Pancreas (tissue), 10 donors: ENCODE measurements around the gene CD4. TPM values are rescaled to one million over a fixed set of nuclear protein-coding genes. Genes with fewer than 3 reads are reported as not detected.

Experiments
- ATAC-seq, 4 donors: fragments of 200-7000 bp; cut with Tn5 transposase; one replicate each; pipeline versions ENCODE4 v1.8.0 to v1.9.1; 2020; ENCODE audit warnings: mild to moderate bottlenecking in 4 of 4, moderate library complexity in 4 of 4
- DNase-seq, 6 donors: peaks; one replicate each; pipeline ENCODE4 v3.0.0-alpha.2; 2020
- FAIRE-seq: peaks from 2 replicates; lab custom pipeline; 2012; peaks lifted over from hg19 to GRCh38; lab: Jason Lieb, UNC
- H3K27ac ChIP-seq, 4 donors: fragments of 200-600 bp; sonication (generic); 1 replicate in 3 of 4; 2 replicates in 1 of 4; pipeline versions ENCODE4 v1.5.0 to v1.8.0; 2020
- H3K27me3 ChIP-seq, 4 donors: fragments of 200-600 bp; one replicate each; pipeline ENCODE4 v1.8.0; 2021
- H3K36me3 ChIP-seq, 3 donors: fragments of 200-600 bp; sonication (generic) in 1 of 3; one replicate each; pipeline versions ENCODE4 v1.5.0 to v1.8.0; 2020 to 2021
- H3K4me1 ChIP-seq, 3 donors: fragments of 200-600 bp; one replicate each; pipeline ENCODE4 v1.8.0; 2021
- H3K4me3 ChIP-seq, 4 donors: fragments of 200-600 bp; sonication (generic) in 2 of 4; one replicate each; pipeline versions ENCODE4 v1.5.0 to v1.8.0; 2020 to 2021
- H3K9me3 ChIP-seq, 4 donors: fragments of 200-600 bp; one replicate each; pipeline ENCODE4 v1.8.0; 2021
- WGBS, 2 donors: extraction: QIAGEN DNeasy Blood & Tissue Kit; methylation state at CpG; one replicate each; pipeline ENCODE4 v1.1.7; 2013; 5-methylcytosine and 5-hydroxymethylcytosine counted together
- intact Hi-C, 3 donors: fragments of 100-400 bp; cut with DNase I; formaldehyde crosslinking; loops; one replicate each; pipeline versions ENCODE4 v1.11.1 to v1.14.2; 2022
- polyA plus RNA-seq, 2 donors: library from polyadenylated mRNA; stranded (reverse); fragments of 200-250 nt; gene quantifications; one replicate each; pipeline ENCODE4 v1.2.3, GENCODE V29; 2013
- total RNA-seq, 6 donors: library from RNA; stranded (reverse); fragmentation: NEBNext Ultra II Directional in 4 of 6; extraction: Animal tissue kit (Norgen Biotek cat#: 25700) in 4 of 6; gene quantifications; one replicate each; pipeline versions ENCODE4 v1.2.1 to v1.2.4, GENCODE V29; 2021 to 2023
- TF ChIP-seq, protein P1 (sequence below), 4 donors: fragments of 200-600 bp; sonication (generic) in 3 of 4; IDR thresholded peaks; one replicate each; pipeline versions ENCODE4 v1.5.0 to v1.8.0; 2021; ENCODE audit warnings: antibody characterized with exemption in 4 of 4
- donor health status: healthy with polysubstance abuse.
- donor health status: DM: no; HTN: no; CAD: no; lungs with moderate emphysema.
- donor health status: DM: no; HTN: no; CAD: no.
- donor health status: control.
- donor health status: control.
- donor health status: Bipolar disorder and iron deficiency.
- donor health status: DM: yes; HTN: yes; CAD: no.
- donor health status: DM: no; HTN: no; CAD: no.
- donor health status: DM: no; HTN: no; CAD: no.
- donor health status: DM: yes; HTN: yes; CAD: no.

The CD4 gene
- total and polyA plus RNA-seq, 8 donors = 1.2 to 19.9 (median 2.1) TPM

DNA sequence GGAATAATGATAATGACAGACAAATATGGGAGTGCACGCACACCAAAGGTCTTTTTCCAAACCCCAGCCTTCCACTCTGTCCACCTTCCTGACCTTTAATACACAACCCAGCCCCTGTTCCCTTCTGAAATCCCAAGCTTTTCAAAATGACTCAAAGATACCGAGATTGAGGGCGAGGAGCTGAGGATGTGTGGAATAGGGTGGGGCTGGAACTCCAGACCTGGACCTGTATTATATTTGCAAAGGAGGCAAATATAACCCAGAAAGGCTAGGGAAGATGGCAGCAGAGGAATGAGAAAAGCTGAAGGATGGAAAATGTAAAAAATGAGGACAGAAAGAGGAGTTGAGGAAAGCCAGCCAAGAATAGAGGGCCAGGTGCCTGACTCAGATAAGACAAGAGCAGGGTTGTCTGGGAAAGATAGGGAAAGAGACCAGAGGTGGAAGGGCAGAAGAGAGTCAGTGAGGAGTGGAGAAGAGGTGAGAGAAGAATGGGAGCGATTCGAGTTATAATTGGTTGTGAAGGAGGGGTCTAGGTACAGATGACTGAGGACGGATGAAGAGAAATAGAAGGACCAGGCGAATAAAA lies 24.2 kb upstream of the CD4 start:
- FAIRE-seq (no peak), ATAC-seq (no peak), DNase-seq (no peak)
- H3K27ac ChIP-seq = peak overlapping the region; percentile 45 to 90 (median 76)
- no peaks in the 10 kb centered on the region for H3K36me3 ChIP-seq
- TF ChIP-seq, protein P1, sequence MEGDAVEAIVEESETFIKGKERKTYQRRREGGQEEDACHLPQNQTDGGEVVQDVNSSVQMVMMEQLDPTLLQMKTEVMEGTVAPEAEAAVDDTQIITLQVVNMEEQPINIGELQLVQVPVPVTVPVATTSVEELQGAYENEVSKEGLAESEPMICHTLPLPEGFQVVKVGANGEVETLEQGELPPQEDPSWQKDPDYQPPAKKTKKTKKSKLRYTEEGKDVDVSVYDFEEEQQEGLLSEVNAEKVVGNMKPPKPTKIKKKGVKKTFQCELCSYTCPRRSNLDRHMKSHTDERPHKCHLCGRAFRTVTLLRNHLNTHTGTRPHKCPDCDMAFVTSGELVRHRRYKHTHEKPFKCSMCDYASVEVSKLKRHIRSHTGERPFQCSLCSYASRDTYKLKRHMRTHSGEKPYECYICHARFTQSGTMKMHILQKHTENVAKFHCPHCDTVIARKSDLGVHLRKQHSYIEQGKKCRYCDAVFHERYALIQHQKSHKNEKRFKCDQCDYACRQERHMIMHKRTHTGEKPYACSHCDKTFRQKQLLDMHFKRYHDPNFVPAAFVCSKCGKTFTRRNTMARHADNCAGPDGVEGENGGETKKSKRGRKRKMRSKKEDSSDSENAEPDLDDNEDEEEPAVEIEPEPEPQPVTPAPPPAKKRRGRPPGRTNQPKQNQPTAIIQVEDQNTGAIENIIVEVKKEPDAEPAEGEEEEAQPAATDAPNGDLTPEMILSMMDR (IDR thresholded peaks at IDR 0.05) = no peak
- 26 to 29% methylated on average over 7 of the region's 7 CpGs for WGBS, 2 donors
- intact Hi-C loops = no loop called here
- peak overlapping the region in 2 of 4 donors; percentile 63 to 83 for H3K4me3 ChIP-seq
- no peaks in the 10 kb centered on the region for H3K9me3 ChIP-seq
- H3K4me1 ChIP-seq = peaks cover 5 to 29% (median 16%) of the 10 kb centered on the region in 3 donors
- no peaks in the 10 kb centered on the region for H3K27me3 ChIP-seq

DNA sequence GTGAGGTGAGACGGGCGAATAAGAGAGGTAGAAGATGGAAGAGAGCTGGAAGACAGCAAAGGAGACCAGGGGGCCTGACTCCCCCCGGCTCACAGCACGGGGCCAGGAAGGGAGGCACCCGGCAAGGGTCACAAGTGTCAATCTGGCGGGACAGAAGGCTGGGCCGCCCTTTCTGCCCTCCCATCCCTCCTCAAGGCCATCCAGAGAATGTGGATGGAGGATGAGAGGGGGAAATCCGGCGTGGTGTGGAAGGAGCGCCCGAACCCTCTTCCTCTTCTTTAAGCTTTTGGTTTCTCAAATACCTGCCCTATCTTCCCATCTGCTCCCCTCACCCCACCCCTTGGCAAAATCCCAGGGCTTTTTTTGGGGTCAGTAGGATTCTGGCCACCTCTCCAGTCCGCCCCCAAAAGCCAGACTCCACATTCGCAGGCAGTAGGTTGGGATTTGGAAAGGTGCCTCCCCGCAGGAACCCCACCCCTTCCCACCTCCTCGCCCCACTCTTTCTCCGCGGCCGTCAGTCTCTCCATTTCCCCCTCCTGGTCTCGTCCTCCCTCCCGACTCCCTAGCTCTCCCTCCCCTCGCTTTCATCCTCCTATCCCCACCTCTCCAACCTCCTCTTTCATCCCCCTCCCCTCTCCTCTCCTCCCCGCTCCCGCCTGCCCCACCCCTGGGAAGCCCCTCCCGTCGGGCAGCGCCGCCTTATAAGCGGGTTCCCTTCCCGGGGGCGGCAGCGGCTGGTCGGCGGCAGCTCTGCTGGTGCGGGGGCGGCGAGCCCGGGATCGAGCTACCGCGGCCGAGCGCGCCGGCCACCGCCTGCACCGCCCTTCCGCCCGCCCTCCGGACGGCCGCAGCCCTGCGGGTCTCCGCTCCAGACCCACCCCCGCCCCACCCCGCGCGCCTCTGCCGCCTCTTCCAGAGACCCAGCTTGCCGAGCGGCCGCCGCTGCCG lies 23.4 kb upstream of the CD4 start, which contains the start of gene PTMS:
Gene PTMS, plus strand, starts transcription at position 730 of the 948 bp plus-strand sequence. CDS start 343 bp downstream, outside the sequence.
- H3K4me3 ChIP-seq = peak within 1 kb of the TSS; percentile 47 to 83 (median 62)
- FAIRE-seq = no peak
- H3K4me1 ChIP-seq = peaks cover 5 to 29% (median 16%) of the 10 kb centered on the region in 3 donors
- ATAC-seq = peak; percentile 7 to 45 (median 39)
- DNase-seq = peak; percentile 65 to 90 (median 83)
- TF ChIP-seq, protein P1 (IDR thresholded peaks at IDR 0.05) = no peak
- H3K36me3 ChIP-seq = no peaks in the 10 kb centered on the region
- WGBS, 2 donors = 2% methylated on average over 51 to 63 of the region's 63 CpGs
- intact Hi-C loops = no loop called here
- peak within 1 kb of the TSS; percentile 45 to 90 (median 76) for H3K27ac ChIP-seq
- no peaks in the 10 kb centered on the region for H3K27me3 ChIP-seq
- H3K9me3 ChIP-seq = no peaks in the 10 kb centered on the region

DNA sequence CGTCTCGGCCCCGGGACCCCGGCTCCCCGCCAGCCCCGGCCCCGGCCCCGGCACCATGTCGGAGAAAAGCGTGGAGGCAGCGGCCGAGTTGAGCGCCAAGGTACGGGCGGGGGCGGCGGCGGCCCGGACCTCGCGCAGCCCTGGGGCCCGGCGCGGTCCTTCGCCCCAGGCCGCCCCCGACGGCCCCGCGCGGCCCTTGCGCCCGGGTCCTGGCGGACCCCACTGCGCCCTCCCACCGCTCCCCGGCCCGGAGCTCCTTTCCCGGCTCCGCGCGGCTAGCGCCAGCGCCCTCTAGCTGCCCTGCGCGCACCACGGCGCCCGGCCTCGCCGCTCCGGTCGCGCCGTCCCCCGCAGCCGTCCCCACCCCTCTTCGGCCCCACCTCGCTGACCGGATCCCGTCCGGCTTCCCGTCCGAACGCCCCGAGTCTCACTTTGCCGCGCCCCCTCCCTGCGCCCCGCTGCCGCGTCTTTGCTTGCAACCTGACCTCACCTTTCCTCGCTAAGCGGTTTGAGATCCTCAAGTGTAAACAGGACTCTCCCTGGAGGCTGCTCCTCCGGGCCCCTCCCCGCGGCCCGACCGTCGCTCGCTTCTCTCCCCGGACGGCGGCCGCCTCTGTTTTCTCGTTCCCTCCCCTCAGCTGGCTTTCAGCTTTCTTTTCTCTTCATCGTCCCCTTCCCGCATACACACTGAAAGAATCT lies 22.5 kb upstream of the CD4 start:
- 1 to 2% methylated on average over 16 to 88 of the region's 88 CpGs for WGBS, 2 donors

More for the DNA sequence above, 22.5 kb upstream of the CD4 start:
- Histone ChIP-seq H3K36me3 (no peaks in the 10 kb centered on the region), H3K27me3 (no peaks in the 10 kb centered on the region), H3K27ac (peak overlapping the region; percentile 45 to 90 (median 76)), H3K4me3 (peak overlapping the region; percentile 47 to 83 (median 62)), H3K4me1 (peaks cover 5 to 29% (median 16%) of the 10 kb centered on the region in 3 donors), H3K9me3 (no peaks in the 10 kb centered on the region)
- TF ChIP-seq, protein P1 (IDR thresholded peaks at IDR 0.05) = peak; percentile 33 to 59 (median 48)
- intact Hi-C loops = no loop called here
- FAIRE-seq (no peak), DNase-seq (peak; percentile 76 to 93 (median 83)), ATAC-seq (peak; percentile 66 to 78 (median 69))
